NCI-H2107 (cell line): ENCODE results near the gene RP9.
A peak's percentile ranks its signal among the peaks of the same experiment; 100 is the strongest.

ENCODE experiments used
- DNase-seq: peaks from one replicate; lab custom pipeline; 2025; lab: John Stamatoyannopoulos, UW

The RP9 gene, protein sequence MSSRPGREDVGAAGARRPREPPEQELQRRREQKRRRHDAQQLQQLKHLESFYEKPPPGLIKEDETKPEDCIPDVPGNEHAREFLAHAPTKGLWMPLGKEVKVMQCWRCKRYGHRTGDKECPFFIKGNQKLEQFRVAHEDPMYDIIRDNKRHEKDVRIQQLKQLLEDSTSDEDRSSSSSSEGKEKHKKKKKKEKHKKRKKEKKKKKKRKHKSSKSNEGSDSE

DNA sequence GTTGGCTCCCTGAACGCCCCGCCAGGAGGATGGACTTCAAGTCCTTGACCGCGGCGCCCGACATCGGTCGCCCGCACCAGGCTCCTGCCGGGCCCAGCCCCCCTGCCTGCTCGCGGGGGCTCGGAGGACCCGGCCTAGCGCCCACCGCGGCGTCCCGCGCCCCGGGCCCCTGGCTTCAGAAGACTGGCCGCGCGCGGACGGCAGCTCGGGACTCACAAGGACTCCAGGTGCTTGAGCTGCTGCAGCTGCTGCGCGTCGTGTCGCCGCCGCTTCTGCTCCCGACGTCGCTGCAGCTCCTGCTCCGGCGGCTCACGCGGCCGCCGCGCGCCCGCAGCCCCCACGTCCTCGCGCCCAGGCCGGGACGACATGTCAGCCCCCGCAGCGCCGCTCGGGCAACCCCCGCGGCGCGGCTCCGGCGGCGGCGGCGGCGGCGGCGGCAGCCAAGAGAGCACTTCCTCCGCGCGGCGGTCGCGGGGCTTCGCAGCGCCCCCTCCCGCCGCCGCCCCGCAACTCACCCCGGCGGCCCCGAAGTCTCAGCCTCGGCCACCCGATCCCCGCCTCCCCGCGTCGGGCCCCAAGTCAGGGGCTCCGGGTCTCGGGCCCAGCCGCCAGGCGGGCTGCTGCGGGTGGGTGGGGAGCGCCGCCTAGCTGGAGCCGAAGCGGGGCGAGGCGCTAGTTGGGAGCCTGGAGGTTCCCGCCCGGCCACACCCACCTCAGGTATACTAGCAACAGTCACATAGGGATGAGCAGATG lies at the start of gene RP9:
RP9 (minus strand) TSS at position 400 of the 753 bp plus-strand sequence; CDS start at position 368, 32 bp downstream.
- peak; percentile 70 for DNase-seq

- DNase-seq, result no peak
Measured at GRCh38 chr7:33157781-33158180, 48.6 kb upstream of the RP9 start.

DNA sequence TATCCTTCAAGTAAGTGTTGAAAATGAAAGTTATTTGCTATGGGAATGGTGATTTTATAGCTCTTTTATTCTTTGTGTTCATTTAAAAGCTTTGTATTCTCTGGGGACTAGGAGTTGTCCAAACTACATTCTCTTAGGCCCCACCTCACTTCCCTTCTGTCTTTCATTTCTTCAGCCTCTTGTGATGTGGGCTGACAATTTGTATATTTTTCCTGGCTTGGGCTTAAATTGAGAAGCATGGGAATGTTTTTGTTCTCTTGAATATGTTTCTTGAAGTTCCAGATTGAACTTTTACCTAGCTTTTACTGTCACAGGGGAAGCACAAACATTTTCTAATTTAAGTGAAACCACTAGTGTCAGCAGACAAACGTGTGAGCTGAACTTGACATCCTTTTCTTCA lies 48.1 kb upstream of the RP9 start:
- no peak for DNase-seq

DNA sequence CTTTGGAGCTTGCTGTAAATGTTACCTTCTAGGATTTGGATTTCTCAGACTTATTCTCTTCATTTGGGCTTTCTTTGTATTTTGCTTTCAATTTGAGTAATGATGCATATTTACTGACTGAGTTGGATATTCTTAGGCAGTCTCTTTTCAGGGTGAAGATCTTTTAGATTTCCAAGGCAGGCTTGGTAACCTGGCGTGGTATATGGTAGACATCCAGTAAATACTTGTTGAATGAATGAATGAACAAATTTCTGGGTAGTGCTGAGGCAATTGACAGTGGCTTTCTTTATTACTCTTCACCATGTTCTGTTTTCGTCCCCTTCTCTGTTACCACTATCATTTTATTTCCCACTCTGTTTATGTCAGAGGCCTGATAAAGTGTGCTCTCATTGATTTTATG lies 47.2 kb upstream of the RP9 start:
- DNase-seq, result no peak

GRCh38 chr7:33155811-33156210 lies 46.6 kb upstream of the RP9 start:
- no peak for DNase-seq

GRCh38 chr7:33152087-33152486 lies 42.9 kb upstream of the RP9 start:
- DNase-seq, result no peak

GRCh38 chr7:33145156-33145555 lies 36.0 kb upstream of the RP9 start:
- DNase-seq, result no peak

DNA sequence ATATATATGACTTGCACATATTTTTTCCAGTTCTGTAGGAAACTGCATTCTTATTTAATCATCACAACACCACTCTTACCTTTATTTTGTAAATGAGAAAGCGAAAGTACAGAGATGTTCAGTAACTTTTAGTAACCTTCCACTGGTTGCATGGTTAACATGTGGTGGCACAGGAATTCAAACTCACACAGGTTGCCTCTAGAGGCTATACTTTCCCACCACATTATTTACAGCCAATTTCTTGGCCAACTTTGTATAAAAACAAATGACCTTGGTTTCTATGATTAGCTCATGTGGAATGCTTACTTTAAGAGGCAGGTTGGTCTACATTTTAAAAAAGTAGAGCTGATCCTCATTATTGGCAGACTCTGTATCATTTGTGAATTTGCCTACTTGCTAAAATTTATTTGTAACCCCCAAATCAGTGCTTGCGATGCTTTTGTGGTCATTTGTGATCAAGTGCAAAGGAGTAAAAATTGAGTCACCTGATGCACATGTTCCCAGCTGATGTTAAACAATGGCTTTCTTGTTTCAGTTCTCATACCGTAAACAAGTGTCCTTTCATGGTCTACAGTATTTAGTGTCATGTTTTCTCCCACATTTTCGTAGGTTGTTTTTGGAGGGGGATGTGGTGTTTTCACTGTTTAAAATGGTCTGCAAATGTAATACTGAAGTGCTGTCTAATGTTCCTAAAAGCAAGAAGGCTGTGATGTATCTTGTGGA lies 35.0 kb upstream of the RP9 start:
- no peak for DNase-seq

DNA sequence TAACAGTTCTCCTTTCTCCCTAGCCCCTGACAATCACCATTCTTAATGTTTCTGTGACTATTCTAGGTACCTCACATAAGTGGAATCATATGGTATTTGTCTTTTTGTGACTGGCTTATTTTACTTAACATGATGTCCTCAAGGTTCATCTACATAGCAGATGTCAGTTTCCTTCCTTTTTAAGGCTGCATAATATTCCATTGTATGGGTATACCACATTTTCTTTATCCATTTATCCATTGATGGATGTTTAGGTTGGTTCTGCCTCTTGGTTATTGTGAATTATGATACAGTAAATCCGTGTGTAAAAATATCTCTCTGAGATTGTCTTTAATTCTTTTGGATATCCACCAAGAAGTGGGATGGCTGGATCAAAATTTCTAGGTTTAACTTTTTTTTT lies 33.4 kb upstream of the RP9 start:
- no peak for DNase-seq

DNA sequence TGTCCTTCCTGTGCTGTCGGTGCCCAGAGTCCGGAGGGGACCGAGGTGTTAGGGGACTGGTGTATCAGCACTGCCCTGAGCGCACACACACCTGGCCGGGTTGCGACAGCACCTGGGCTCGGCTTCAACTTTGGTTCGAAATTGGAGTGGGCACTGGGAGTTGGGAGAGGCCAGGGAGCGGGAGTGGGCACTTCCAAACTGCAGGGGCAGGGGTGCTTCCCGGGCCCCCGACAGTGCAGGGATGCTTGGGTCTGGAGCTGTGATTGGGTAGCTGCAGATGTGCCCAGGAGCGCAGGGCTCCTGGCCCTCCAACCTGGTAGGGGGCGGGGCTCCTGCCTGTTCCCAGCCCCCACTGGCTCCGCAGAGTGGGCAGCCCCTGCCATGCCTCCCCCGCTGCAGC lies 27.9 kb upstream of the RP9 start:
- no peak for DNase-seq

GRCh38 chr7:33130184-33130583 lies 21.0 kb upstream of the RP9 start:
- DNase-seq, result no peak

- DNase-seq, result no peak
Measured at GRCh38 chr7:33129806-33130153, 20.6 kb upstream of the RP9 start.

- DNase-seq, result peak; percentile 91
Measured at GRCh38 chr7:33128990-33129805, 20.0 kb upstream of the RP9 start, which contains the start of gene BBS9. Gene BBS9 (plus strand): TSS chr7:33129564. CDS start chr7:33146253, 16,689 bp downstream.

DNA sequence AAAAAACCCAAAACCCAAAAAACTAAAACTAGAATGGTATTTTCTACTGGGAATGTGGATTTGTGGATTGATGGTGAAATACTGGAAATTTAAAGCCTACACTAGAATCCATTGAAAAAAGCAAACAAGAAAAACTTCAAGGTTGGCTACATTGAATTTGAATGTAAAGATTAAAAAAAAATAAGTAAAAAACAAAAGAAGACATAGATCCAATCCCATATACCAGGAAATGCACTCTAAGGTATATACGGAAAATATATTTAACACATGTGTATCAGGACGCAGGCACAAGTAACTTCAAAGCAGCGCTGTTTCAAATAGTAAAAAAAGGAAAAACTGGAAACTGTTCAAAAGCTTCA lies 19.4 kb upstream of the RP9 start:
- no peak for DNase-seq

- no peak for DNase-seq
Measured at GRCh38 chr7:33127085-33127484, 17.9 kb upstream of the RP9 start.

GRCh38 chr7:33118383-33118782 lies 9.2 kb upstream of the RP9 start:
- DNase-seq, result no peak

- no peak for DNase-seq
Measured at GRCh38 chr7:33114976-33115375, 5.8 kb upstream of the RP9 start.

DNA sequence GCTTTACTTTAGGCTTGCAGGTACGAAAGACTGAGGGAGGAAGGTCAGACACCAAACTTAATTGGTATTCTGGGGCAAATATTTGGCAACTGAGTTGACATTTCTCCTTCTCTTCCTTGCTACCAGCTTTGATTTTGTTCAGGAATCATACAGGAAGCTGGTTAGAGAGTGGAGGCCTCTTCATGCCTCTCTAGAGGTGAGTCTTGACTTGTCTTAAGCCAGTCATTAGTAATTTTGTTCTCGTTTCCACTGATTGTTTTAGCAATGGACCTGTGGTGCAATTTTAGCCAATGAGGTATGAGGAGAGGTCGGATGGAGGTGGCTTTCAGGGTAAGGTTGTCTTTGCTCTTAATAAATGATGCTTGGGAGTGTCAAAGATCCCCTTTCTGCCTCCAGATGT lies 2.4 kb upstream of the RP9 start:
- DNase-seq, result no peak

GRCh38 chr7:33109758-33110238 lies 594 bp upstream of the RP9 start:
- no peak for DNase-seq

- DNase-seq, result no peak
Measured at GRCh38 chr7:33108554-33109004, 625 bp downstream of the RP9 start.

DNA sequence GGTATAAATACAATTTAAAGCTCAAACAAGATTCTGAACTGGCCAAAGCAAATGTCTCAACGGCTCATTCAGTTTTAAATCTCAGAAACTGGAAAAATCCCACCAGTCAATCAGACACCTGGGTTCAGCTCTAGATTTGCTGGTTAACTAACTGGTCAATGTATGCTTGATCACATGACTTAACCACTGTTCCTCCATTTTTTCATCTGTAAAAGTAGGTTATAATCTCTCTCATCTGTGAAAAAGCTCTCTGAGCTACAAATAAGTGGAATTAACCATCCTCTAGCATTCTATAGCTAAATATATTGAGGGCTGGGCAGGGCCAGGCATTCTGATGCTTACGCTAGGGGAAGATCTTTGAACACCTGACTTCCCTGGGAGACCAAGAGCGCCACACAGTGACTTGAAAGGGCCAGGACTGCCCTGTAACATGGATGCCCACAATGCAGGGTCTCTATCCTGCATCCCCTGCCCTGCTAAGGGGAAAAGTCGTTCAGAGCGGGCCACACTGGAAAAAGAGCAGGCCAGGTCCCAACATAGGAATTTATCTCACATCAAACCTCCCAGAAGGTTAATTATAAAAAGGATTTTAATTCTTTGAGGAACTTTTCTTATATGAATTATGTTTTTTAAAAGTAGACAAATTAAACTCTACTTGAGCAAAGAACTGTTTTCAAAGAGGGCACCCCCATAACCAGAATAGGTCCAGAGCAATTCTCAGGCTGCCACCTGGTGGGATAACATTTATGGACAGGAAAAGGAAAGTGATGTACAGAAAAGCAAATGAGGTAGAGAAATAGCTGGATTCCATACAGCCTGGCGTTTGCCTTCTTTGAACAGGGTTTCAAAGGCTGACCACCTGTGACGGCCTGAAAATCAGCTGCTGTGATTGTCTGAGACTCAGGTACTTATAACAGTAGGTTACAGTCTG lies 1.8 kb downstream of the RP9 start:
- no peak for DNase-seq
